ENCODE measurements around the gene DFFB. TPM values are rescaled to one million over a fixed set of nuclear protein-coding genes. Genes with fewer than 3 reads are reported as not detected.

DFFB gene
- total and polyA plus RNA-seq, 2 donors (not counting 1 experiment from before 2014, with no cell fraction given) = 6.4 to 7.6 TPM

DNA sequence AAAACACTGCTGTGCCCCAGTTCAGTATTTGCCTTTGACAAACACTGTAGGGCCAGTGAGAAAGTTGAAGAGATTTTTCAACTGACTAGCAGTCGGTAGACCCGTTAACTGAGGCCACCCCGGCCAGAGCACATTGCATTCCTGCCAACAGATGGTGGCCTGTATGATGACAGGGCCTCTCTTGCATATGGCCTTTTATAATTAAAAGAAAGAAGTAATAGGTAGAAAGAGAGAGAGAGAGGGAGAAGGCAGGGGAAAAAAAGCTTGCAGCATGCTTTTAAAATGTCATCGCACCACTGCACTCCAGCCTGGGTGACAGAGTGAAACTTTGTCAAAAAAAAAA is 47.5 kb downstream of the DFFB start:
- DNase-seq (ENCODE audit: low read depth in 2 of 2) = no peak
- TF ChIP-seq EZH2 (IDR thresholded peaks at IDR 0.05; ENCODE audit: low read length, missing control alignments) (no peak), CTCF (conservative IDR thresholded peaks at IDR 0.05 in 1 of 2, IDR thresholded peaks at IDR 0.05 in 1 of 2; ENCODE audit: low read depth in 1 of 2, low read length in 2 of 2) (no peak)
- Histone ChIP-seq H4K20me1 (ENCODE audit: control insufficient read depth, extremely low read depth, insufficient read depth, low read length) (no peaks in the 10 kb centered on the region), H3K9me3 (ENCODE audit: control insufficient read depth, insufficient read depth, low read depth, low read length) (no peaks in the 10 kb centered on the region), H3K4me2 (ENCODE audit: extremely low read depth, insufficient read depth, low read length) (no peak overlapping the region), H3K4me3 (replicated peaks in 1 of 4; ENCODE audit: control extremely low read depth in 1 of 4, insufficient read depth in 1 of 4, low read depth in 3 of 4, low read length in 4 of 4) (no peak overlapping the region), H3K27ac (ENCODE audit: insufficient read depth, low read length) (no peak overlapping the region), H3K27me3 (ENCODE audit: control insufficient read depth, insufficient read depth, low read length) (no peaks in the 10 kb centered on the region), H3K4me1 (ENCODE audit: control insufficient read depth, extremely low read depth, insufficient read depth, low read length) (no peaks in the 10 kb centered on the region), H3K79me2 (ENCODE audit: control insufficient read depth, insufficient read depth, low read length) (peaks cover 2% of the 10 kb centered on the region), H2AFZ (ENCODE audit: low read length) (no peak overlapping the region), H3K36me3 (ENCODE audit: control insufficient read depth, insufficient read depth, low read length) (no peaks in the 10 kb centered on the region), H3K9ac (ENCODE audit: insufficient read depth, low read length) (no peak overlapping the region)

DNA sequence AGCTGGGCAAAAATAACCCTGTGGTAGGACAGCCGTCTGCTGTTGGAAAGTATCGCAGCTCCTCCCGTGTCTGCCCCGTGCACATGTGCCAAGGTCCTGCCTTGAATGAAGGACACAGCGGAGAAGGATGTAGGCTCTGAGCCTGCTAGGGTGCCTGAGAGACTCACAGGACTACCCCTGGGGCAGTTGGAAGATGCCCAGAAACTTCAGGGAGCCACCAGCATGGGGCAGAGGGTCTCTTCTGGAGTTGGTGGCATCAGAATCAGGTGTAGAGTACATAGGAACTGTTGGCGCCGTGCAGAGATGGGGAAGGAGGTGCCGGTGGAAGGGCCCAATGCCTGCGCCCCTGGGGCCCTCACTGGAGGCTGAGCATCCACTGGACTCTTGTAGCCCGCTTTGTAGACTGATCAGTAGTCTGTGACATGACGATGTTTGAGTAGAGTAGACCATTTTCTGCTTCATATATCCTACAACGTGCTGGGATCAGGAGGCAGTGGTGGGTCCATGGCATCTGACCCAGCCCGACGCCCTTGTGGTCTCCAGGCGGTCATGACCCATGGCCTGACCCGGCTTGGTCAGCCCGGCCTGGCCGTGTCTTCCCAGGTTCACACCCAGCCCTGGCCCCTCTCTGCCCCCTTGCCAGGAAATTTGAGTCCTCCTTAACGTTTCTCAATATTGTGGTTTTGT is 48.1 kb downstream of the DFFB start:
- H3K4me3 ChIP-seq (replicated peaks in 1 of 4; ENCODE audit: control extremely low read depth in 1 of 4, insufficient read depth in 1 of 4, low read depth in 3 of 4, low read length in 4 of 4) = no peak overlapping the region
- no peaks in the 10 kb centered on the region for H4K20me1 ChIP-seq (ENCODE audit: control insufficient read depth, extremely low read depth, insufficient read depth, low read length)
- H3K27ac ChIP-seq (ENCODE audit: insufficient read depth, low read length) = no peak overlapping the region
- H3K4me1 ChIP-seq (ENCODE audit: control insufficient read depth, extremely low read depth, insufficient read depth, low read length) = no peaks in the 10 kb centered on the region
- H2AFZ ChIP-seq (ENCODE audit: low read length) = no peak overlapping the region
- no peaks in the 10 kb centered on the region for H3K79me2 ChIP-seq (ENCODE audit: control insufficient read depth, insufficient read depth, low read length)
- H3K4me2 ChIP-seq (ENCODE audit: extremely low read depth, insufficient read depth, low read length) = no peak overlapping the region
- no peaks in the 10 kb centered on the region for H3K27me3 ChIP-seq (ENCODE audit: control insufficient read depth, insufficient read depth, low read length)
- TF ChIP-seq CTCF (conservative IDR thresholded peaks at IDR 0.05 in 1 of 2, IDR thresholded peaks at IDR 0.05 in 1 of 2; ENCODE audit: low read depth in 1 of 2, low read length in 2 of 2) (no peak), EZH2 (IDR thresholded peaks at IDR 0.05; ENCODE audit: low read length, missing control alignments) (no peak)
- H3K9ac ChIP-seq (ENCODE audit: insufficient read depth, low read length) = no peak overlapping the region
- DNase-seq (ENCODE audit: low read depth in 2 of 2) = no peak
- H3K36me3 ChIP-seq (ENCODE audit: control insufficient read depth, insufficient read depth, low read length) = no peaks in the 10 kb centered on the region
- no peaks in the 10 kb centered on the region for H3K9me3 ChIP-seq (ENCODE audit: control insufficient read depth, insufficient read depth, low read depth, low read length)

DNA sequence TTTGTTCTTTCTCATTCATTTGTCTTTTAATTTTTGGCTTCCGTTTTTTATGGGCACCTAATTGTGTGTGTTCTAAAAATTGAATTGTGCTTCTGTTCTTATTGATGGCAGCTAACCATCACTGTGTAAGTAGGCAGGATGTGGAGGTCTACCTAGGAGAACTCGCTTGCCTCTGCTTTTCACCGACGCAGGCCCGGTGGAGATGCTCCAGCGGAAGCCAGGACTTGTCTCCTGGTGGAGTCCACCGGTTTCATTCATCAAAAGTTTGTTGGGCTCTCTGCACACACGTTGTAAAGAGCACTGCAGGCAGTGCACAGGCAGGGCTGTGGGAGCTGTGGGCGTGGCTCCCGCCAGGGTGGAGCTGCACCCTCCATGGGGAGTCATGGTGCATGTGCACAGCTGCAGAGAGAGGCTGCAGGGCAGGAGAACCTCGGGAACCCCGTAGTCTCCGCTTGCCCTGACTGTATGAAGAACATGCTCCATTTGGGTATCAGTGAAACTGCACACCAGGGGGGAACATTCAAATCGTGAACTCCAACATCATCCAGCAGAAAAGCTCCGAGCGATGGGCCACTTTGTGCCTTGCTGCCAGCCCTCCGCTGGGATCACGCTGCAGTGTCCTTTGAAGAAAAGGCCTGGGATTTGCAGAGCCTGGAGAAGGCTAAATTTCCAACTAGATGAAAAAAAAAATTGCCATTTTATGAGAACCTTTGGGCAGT is 48.8 kb downstream of the DFFB start:
- H3K9me3 ChIP-seq (ENCODE audit: control insufficient read depth, insufficient read depth, low read depth, low read length) = no peaks in the 10 kb centered on the region
- TF ChIP-seq CTCF (conservative IDR thresholded peaks at IDR 0.05 in 1 of 2, IDR thresholded peaks at IDR 0.05 in 1 of 2; ENCODE audit: low read depth in 1 of 2, low read length in 2 of 2) (no peak), EZH2 (IDR thresholded peaks at IDR 0.05; ENCODE audit: low read length, missing control alignments) (no peak)
- H2AFZ ChIP-seq (ENCODE audit: low read length) = no peak overlapping the region
- H3K4me3 ChIP-seq (replicated peaks in 1 of 4; ENCODE audit: control extremely low read depth in 1 of 4, insufficient read depth in 1 of 4, low read depth in 3 of 4, low read length in 4 of 4) = no peak overlapping the region
- no peaks in the 10 kb centered on the region for H3K4me1 ChIP-seq (ENCODE audit: control insufficient read depth, extremely low read depth, insufficient read depth, low read length)
- H3K79me2 ChIP-seq (ENCODE audit: control insufficient read depth, insufficient read depth, low read length) = no peaks in the 10 kb centered on the region
- H3K27me3 ChIP-seq (ENCODE audit: control insufficient read depth, insufficient read depth, low read length) = no peaks in the 10 kb centered on the region
- DNase-seq (ENCODE audit: low read depth in 2 of 2) = no peak
- no peak overlapping the region for H3K4me2 ChIP-seq (ENCODE audit: extremely low read depth, insufficient read depth, low read length)
- no peak overlapping the region for H3K9ac ChIP-seq (ENCODE audit: insufficient read depth, low read length)
- no peak overlapping the region for H3K27ac ChIP-seq (ENCODE audit: insufficient read depth, low read length)
- no peaks in the 10 kb centered on the region for H4K20me1 ChIP-seq (ENCODE audit: control insufficient read depth, extremely low read depth, insufficient read depth, low read length)
- no peaks in the 10 kb centered on the region for H3K36me3 ChIP-seq (ENCODE audit: control insufficient read depth, insufficient read depth, low read length)

Data from fibroblast of lung (primary cell).